ENCODE data around the gene SFMBT1.

- TF ChIP-seq ZNF561 (CRISPR knock-in tag; conservative IDR thresholded peaks at IDR 0.05) (no peak), ZNF589 (CRISPR knock-in tag; IDR thresholded peaks at IDR 0.05; ENCODE audit: low read depth) (no peak), KDM5B (IDR thresholded peaks at IDR 0.05; ENCODE audit: insufficient replicate concordance, low read depth, low read length) (no peak), CTCF (IDR thresholded peaks at IDR 0.05 in 2 of 3, conservative IDR thresholded peaks at IDR 0.05 in 1 of 3; ENCODE audit: insufficient read depth in 2 of 3, low read depth in 1 of 3, low read length in 3 of 3) (no peak), RBBP5 (IDR thresholded peaks at IDR 0.05; ENCODE audit: borderline replicate concordance, insufficient read depth, low read length, poor library complexity, severe bottlenecking) (no peak), ZKSCAN1 (IDR thresholded peaks at IDR 0.05; ENCODE audit: low read depth, low read length) (no peak), POLR2AphosphoS5 (IDR thresholded peaks at IDR 0.05; ENCODE audit: control insufficient read depth, insufficient read depth, low read depth, low read length) (no peak), SMC3 (conservative IDR thresholded peaks at IDR 0.05; ENCODE audit: insufficient read depth, low read depth, low read length) (no peak), ZNF398 (CRISPR knock-in tag; IDR thresholded peaks at IDR 0.05) (no peak), ZNF449 (CRISPR knock-in tag; IDR thresholded peaks at IDR 0.05) (no peak), CTBP1 (IDR thresholded peaks at IDR 0.05; ENCODE audit: borderline replicate concordance) (no peak)
Observed at GRCh38 chr3:52990637-52991036, 55.2 kb downstream of the SFMBT1 start.

Measured in K562 (cell line).